DMS114 treated with DMSO at 0.1 percent for 48 hours (cell line): Measurements from ENCODE around the gene CLPSL1.
"Not testable (repeated sequence)": the region's sequence is repeated elsewhere in the genome, so short reads cannot be mapped to it uniquely, and the experiment has no call there.

Experiments used
- DNase-seq: peaks from one replicate; lab custom pipeline; 2025; ENCODE audit not compliant: unreplicated experiment; lab: John Stamatoyannopoulos, UW

Gene CLPSL1

GRCh38 chr6:35780719-35781118, at the start of gene CLPSL1:
Gene CLPSL1, plus strand, starts transcription at chr6:35781019. Its CDS starts 92 bp downstream, at chr6:35781111.
- DNase-seq, result no peak

GRCh38 chr6:35731414-35731735, 49.4 kb upstream of the CLPSL1 start:
- peak; percentile 89 for DNase-seq

GRCh38 chr6:35731736-35732532, 48.9 kb upstream of the CLPSL1 start:
- DNase-seq, result peak; percentile 81

- no peak for DNase-seq
Observed at GRCh38 chr6:35733633-35734032, 47.2 kb upstream of the CLPSL1 start.

GRCh38 chr6:35734319-35734718, 46.5 kb upstream of the CLPSL1 start:
- not testable (repeated sequence) for DNase-seq

GRCh38 chr6:35735452-35735851, 45.4 kb upstream of the CLPSL1 start:
- no peak for DNase-seq

GRCh38 chr6:35736253-35736894, 44.4 kb upstream of the CLPSL1 start:
- peak; percentile 21 for DNase-seq

GRCh38 chr6:35736982-35737412, 43.8 kb upstream of the CLPSL1 start, which contains the start of gene ARMC12:
Gene ARMC12, plus strand, starts transcription at chr6:35737032. Its CDS starts 77 bp downstream, at chr6:35737109.
- DNase-seq, result no peak

GRCh38 chr6:35737413-35738211, 43.2 kb upstream of the CLPSL1 start:
- DNase-seq, result peak; percentile 94

- DNase-seq, result no peak
Observed at GRCh38 chr6:35739645-35740524, 40.9 kb upstream of the CLPSL1 start.

GRCh38 chr6:35742842-35743241, 38.0 kb upstream of the CLPSL1 start:
- no peak for DNase-seq

GRCh38 chr6:35745509-35745908, 35.3 kb upstream of the CLPSL1 start:
- DNase-seq, result no peak

GRCh38 chr6:35746516-35746915, 34.3 kb upstream of the CLPSL1 start:
- DNase-seq, result no peak

- no peak for DNase-seq
Observed at GRCh38 chr6:35747877-35748276, 32.9 kb upstream of the CLPSL1 start.

GRCh38 chr6:35750557-35750956, 30.3 kb upstream of the CLPSL1 start:
- no peak for DNase-seq

GRCh38 chr6:35751594-35751993, 29.2 kb upstream of the CLPSL1 start:
- DNase-seq, result no peak

- DNase-seq, result no peak
Observed at GRCh38 chr6:35752330-35752729, 28.5 kb upstream of the CLPSL1 start.

- DNase-seq, result no peak
Observed at GRCh38 chr6:35754452-35755277, 26.2 kb upstream of the CLPSL1 start.

GRCh38 chr6:35755278-35755924, 25.4 kb upstream of the CLPSL1 start:
- no peak for DNase-seq
